GM23248 (cell line): ENCODE measurements around the gene ZNF225.

ENCODE experiments used
- EZH2 ChIP-seq: fragments of 200-600 bp; sonication (generic); IDR thresholded peaks from 2 replicates; pipeline ENCODE4 v1.6.1; 2018; ENCODE audit warnings: antibody characterized with exemption, mild to moderate bottlenecking; ENCODE audit not compliant: insufficient read depth, poor library complexity, severe bottlenecking
- EZH2phosphoT487 ChIP-seq: fragments of 200-600 bp; sonication (generic); IDR thresholded peaks from 2 replicates; pipeline ENCODE4 v1.6.1; 2018; ENCODE audit warnings: antibody characterized with exemption, moderate library complexity, mild to moderate bottlenecking, low read depth; ENCODE audit not compliant: insufficient read depth

DNA sequence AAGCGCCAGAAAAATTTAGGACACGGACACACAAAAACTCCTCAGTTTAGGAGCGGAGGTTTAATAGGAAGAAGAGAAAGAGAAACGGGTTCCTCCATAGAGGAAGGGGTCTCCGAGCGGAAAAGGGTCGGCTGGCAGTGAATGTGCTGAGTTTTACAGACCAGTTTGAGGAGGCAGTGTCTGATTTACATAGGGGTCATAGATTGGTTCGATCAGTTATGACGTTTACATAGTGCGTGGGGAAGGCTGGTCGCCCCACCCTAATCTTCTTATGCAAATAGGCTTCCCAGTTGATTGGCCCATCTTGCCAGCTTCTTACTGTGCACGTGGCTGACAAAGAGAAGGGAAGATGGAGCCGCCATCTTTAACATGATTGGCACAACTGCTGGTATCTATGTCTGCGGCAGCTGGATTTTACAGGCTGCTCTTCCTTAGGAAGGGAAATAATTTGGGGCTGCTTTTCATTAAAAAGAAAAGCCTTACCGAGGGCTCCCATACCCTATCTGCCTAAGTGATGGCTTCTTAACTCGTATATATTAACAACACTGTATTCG is 1.2 kb upstream of the ZNF225 start:
- TF ChIP-seq EZH2 (no peak), EZH2phosphoT487 (no peak)
